PC-9 (cell line): Measurements from ENCODE around the gene HACD2. TPM values are rescaled to one million over a fixed set of nuclear protein-coding genes. Genes with fewer than 3 reads are reported as not detected.

Experiments used
- BruUV-seq: library from RNA; stranded (reverse); fragments of 400-500 nt; replicated peaks from 2 replicates; lab custom pipeline; 2021; lab: Mats Ljungman, UMichigan
- CTCF ChIA-PET: fragments of 300-600 bp; sonication (Branson Sonifier 250); formaldehyde crosslinking; loops from one replicate; lab custom pipeline; 2022; ENCODE audit warnings: antibody characterized with exemption; lab: Charles Lee
- POLR2A ChIA-PET: fragments of 300-600 bp; sonication (Branson Sonifier 250); formaldehyde crosslinking; loops from one replicate; lab custom pipeline; 2022; ENCODE audit warnings: antibody characterized with exemption; ENCODE audit not compliant: unreplicated experiment; lab: Charles Lee
- DNase-seq, 2 experiments: peaks; one replicate each; pipeline versions ENCODE4 v3.0.0 to v3.0.0-alpha.2; 2015 to 2022; ENCODE audit warnings: mixed read lengths in 1 of 2
- H2AFZ ChIP-seq: fragments of 200-600 bp; sonication (generic); 2 replicates; pipeline ENCODE4 v1.8.1; 2017; ENCODE audit warnings: antibody characterized with exemption
- H3F3A ChIP-seq: fragments of 200-600 bp; sonication (generic); 2 replicates; pipeline ENCODE4 v1.8.1; 2017; ENCODE audit warnings: antibody characterized with exemption, mild to moderate bottlenecking, low read depth; ENCODE audit not compliant: insufficient read depth
- H3K27ac ChIP-seq: fragments of 200-600 bp; sonication (generic); 2 replicates; pipeline ENCODE4 v1.6.1; 2016; ENCODE audit warnings: mixed run types
- H3K27me3 ChIP-seq: fragments of 200-600 bp; sonication (generic); 2 replicates; pipeline ENCODE4 v1.6.1; 2016; ENCODE audit warnings: low read depth, mixed run types; ENCODE audit not compliant: insufficient read depth
- H3K36me3 ChIP-seq: fragments of 200-600 bp; sonication (generic); 2 replicates; pipeline ENCODE4 v1.6.1; 2016; ENCODE audit warnings: low read depth, mixed run types
- H3K4me1 ChIP-seq: fragments of 200-600 bp; sonication (generic); replicated peaks from 2 replicates; pipeline ENCODE4 v1.6.1; 2016; ENCODE audit warnings: mixed run types; ENCODE audit not compliant: insufficient read depth
- H3K4me2 ChIP-seq: fragments of 200-600 bp; sonication (generic); 2 replicates; pipeline ENCODE4 v1.6.1; 2017; ENCODE audit warnings: mixed run types
- H3K4me3 ChIP-seq: fragments of 200-600 bp; sonication (generic); 2 replicates; pipeline ENCODE4 v1.6.1; 2016; ENCODE audit warnings: mixed run types
- H3K79me2 ChIP-seq: fragments of 200-600 bp; sonication (generic); 2 replicates; pipeline ENCODE4 v1.6.1; 2017; ENCODE audit warnings: low read depth, mixed run types
- H3K9me2 ChIP-seq: fragments of 200-600 bp; sonication (generic); 2 replicates; pipeline ENCODE4 v1.8.1; 2017; ENCODE audit warnings: mild to moderate bottlenecking; ENCODE audit not compliant: insufficient read depth
- H3K9me3 ChIP-seq: fragments of 200-600 bp; sonication (generic); 2 replicates; pipeline ENCODE4 v1.8.1; 2016; ENCODE audit warnings: low read depth; ENCODE audit not compliant: insufficient read depth
- H4K20me1 ChIP-seq: fragments of 200-600 bp; sonication (generic); 2 replicates; pipeline ENCODE4 v1.8.1; 2017; ENCODE audit not compliant: insufficient read depth
- CTCF ChIP-seq: fragments of 200-600 bp; sonication (generic); conservative IDR thresholded peaks from 2 replicates; pipeline ENCODE4 v1.6.1; 2017; ENCODE audit warnings: mixed run types, antibody characterized with exemption, mild to moderate bottlenecking, moderate library complexity
- EZH2 ChIP-seq: fragments of 200-600 bp; sonication (generic); IDR thresholded peaks from 2 replicates; pipeline ENCODE4 v1.8.0; 2017; ENCODE audit warnings: antibody characterized with exemption, low read depth
- intact Hi-C: fragments of 100-400 bp; cut with micrococcal nuclease; formaldehyde crosslinking; loops from one replicate; pipeline ENCODE4 v1.10.0; 2022; ENCODE audit not compliant: unreplicated experiment
- total RNA-seq: library from RNA; stranded (reverse); gene quantifications from 2 replicates; pipeline ENCODE4 v1.2.3, GENCODE V29; 2021

The HACD2 gene
- total RNA-seq, 1 experiment from 2014 or later, result 53.3 TPM

GRCh38 chr3:123590685-123591450, 6.0 kb upstream of the HACD2 start:
- Histone ChIP-seq H3K9me2 (no peaks in the 10 kb centered on the region), H3K27ac (no peak overlapping the region), H3K4me2 (no peak overlapping the region), H3K79me2 (peaks cover 26% of the 10 kb centered on the region), H3K4me1 (peaks cover 21% of the 10 kb centered on the region), H3K36me3 (peaks cover 15% of the 10 kb centered on the region; the same call in 1 of the 2 replicates), H2AFZ (no peak overlapping the region), H4K20me1 (no peaks in the 10 kb centered on the region), H3F3A (peaks cover 15% of the 10 kb centered on the region; the same call in 1 of the 2 replicates), H3K27me3 (no peaks in the 10 kb centered on the region), H3K9me3 (peaks cover 27% of the 10 kb centered on the region), H3K4me3 (no peak overlapping the region)
- DNase-seq, result no peak
- CTCF ChIA-PET, result no interaction called here
- BruUV-seq, result no TSS peak
- TF ChIP-seq EZH2, result no peak
- no peak for TF ChIP-seq CTCF
- POLR2A ChIA-PET, result interaction anchor here (0.7 kb wide), 1 partner anchor 12 kb away, joined by 7 read pairs; no protein-coding TSS in a partner anchor
- intact Hi-C loops, result no loop called here

- intact Hi-C loops, result loop anchor here (1.0 to 10.0 kb wide), 4 partner anchors 19 to 1225 kb away; no protein-coding TSS in a partner anchor
- Histone ChIP-seq H4K20me1 (no peaks in the 10 kb centered on the region), H3K4me3 (peak overlapping the region; percentile 72; the same call in 1 of the 2 replicates), H3K27ac (peak overlapping the region; percentile 95), H3K79me2 (peaks cover 48% of the 10 kb centered on the region), H3K36me3 (peaks cover 15% of the 10 kb centered on the region; the same call in 1 of the 2 replicates), H2AFZ (no peak overlapping the region), H3K4me2 (peak overlapping the region; percentile 89), H3K9me3 (peaks cover 27% of the 10 kb centered on the region), H3K27me3 (no peaks in the 10 kb centered on the region), H3K9me2 (no peaks in the 10 kb centered on the region), H3F3A (peaks cover 15% of the 10 kb centered on the region), H3K4me1 (peaks cover 36% of the 10 kb centered on the region)
- POLR2A ChIA-PET, result interaction anchor here (0.6 to 1.8 kb wide), 7 partner anchors 12 to 44 kb away, joined by 3 to 12 read pairs (median 4); no protein-coding TSS in a partner anchor
- BruUV-seq, result no TSS peak
- TF ChIP-seq EZH2 (no peak), CTCF (no peak)
- DNase-seq, result no peak
- CTCF ChIA-PET, result interaction anchor here (0.6 to 1.2 kb wide), 3 partner anchors 21 to 115 kb away, joined by 3 to 4 read pairs (median 3); no protein-coding TSS in a partner anchor
Observed at GRCh38 chr3:123587401-123587800, 2.5 kb upstream of the HACD2 start.

GRCh38 chr3:123586968-123587367, 2.1 kb upstream of the HACD2 start:
- Histone ChIP-seq H3K4me1 (peaks cover 41% of the 10 kb centered on the region), H3K27ac (peak overlapping the region; percentile 95), H4K20me1 (no peaks in the 10 kb centered on the region), H3K9me3 (peaks cover 27% of the 10 kb centered on the region), H3K4me2 (peak overlapping the region; percentile 89), H3K36me3 (peaks cover 16% of the 10 kb centered on the region; the same call in 1 of the 2 replicates), H3K79me2 (peaks cover 53% of the 10 kb centered on the region), H3K9me2 (no peaks in the 10 kb centered on the region), H3K4me3 (peak overlapping the region; percentile 72), H2AFZ (no peak overlapping the region), H3F3A (peaks cover 15% of the 10 kb centered on the region), H3K27me3 (no peaks in the 10 kb centered on the region)
- BruUV-seq, result no TSS peak
- ChIA-PET POLR2A (interaction anchor here (0.5 to 1.8 kb wide), 9 partner anchors 11 to 66 kb away, joined by 3 to 12 read pairs (median 4); no protein-coding TSS in a partner anchor), CTCF (interaction anchor here (0.6 to 1.2 kb wide), 3 partner anchors 22 to 115 kb away, joined by 3 to 4 read pairs (median 3); no protein-coding TSS in a partner anchor)
- peak; percentile 59 to 92 for DNase-seq
- no peak for TF ChIP-seq EZH2
- no peak for TF ChIP-seq CTCF
- intact Hi-C loops, result loop anchor here (1.0 to 10.0 kb wide), 4 partner anchors 19 to 1225 kb away; no protein-coding TSS in a partner anchor
